Fibroblast of the aortic adventitia (primary cell): Measurements from ENCODE around the gene SLC44A4. TPM values are rescaled to one million over a fixed set of nuclear protein-coding genes. Genes with fewer than 3 reads are reported as not detected.

Source experiments
- DNase-seq: peaks from one replicate; pipeline ENCODE4 v3.0.0-alpha.2; 2010; ENCODE audit warnings: low read depth
- H3K4me3 ChIP-seq: 2 replicates; pipeline ENCODE4 v1.5.1; 2011; ENCODE audit warnings: low read depth, mild to moderate bottlenecking, control low read depth, low read length, moderate library complexity
- CTCF ChIP-seq: IDR thresholded peaks from 2 replicates; pipeline ENCODE4 v1.5.1; 2011; ENCODE audit warnings: mild to moderate bottlenecking, low read length, control low read depth, inconsistent platforms; ENCODE audit not compliant: insufficient read depth
- total RNA-seq: library from RNA; depleted of rRNA; stranded (reverse); fragments of >200 nt; gene quantifications from 2 replicates; pipeline ENCODE4 v1.2.3, GENCODE V29; 2012; ENCODE audit warnings: low replicate concordance

Gene SLC44A4
- total RNA-seq, 1 donor = 0.27 TPM

GRCh38 chr6:31878222-31878621, 575 bp downstream of the SLC44A4 start:
- DNase-seq = no peak
- no peak overlapping the region for H3K4me3 ChIP-seq
- no peak for TF ChIP-seq CTCF

GRCh38 chr6:31877651-31878161, 1.1 kb downstream of the SLC44A4 start:
- TF ChIP-seq CTCF = no peak
- H3K4me3 ChIP-seq = no peak overlapping the region
- no peak for DNase-seq

- no peak for TF ChIP-seq CTCF
- H3K4me3 ChIP-seq = no peak overlapping the region
- DNase-seq = no peak
These were observed 1.6 kb downstream of the SLC44A4 start for GRCh38 chr6:31877125-31877650.

- TF ChIP-seq CTCF = no peak
- H3K4me3 ChIP-seq = no peak overlapping the region
- no peak for DNase-seq
These were observed 2.4 kb downstream of the SLC44A4 start for GRCh38 chr6:31876357-31876756.

GRCh38 chr6:31875877-31876276, 2.9 kb downstream of the SLC44A4 start:
- TF ChIP-seq CTCF = no peak
- H3K4me3 ChIP-seq = no peak overlapping the region
- DNase-seq = no peak

- TF ChIP-seq CTCF = no peak
- no peak overlapping the region for H3K4me3 ChIP-seq
- no peak for DNase-seq
These were observed 3.8 kb downstream of the SLC44A4 start for GRCh38 chr6:31874836-31875572.
